HepG2 (cell line): ENCODE data around the gene YIPF3. TPM values are rescaled to one million over a fixed set of nuclear protein-coding genes. Genes with fewer than 3 reads are reported as not detected.
A peak's percentile ranks its signal among the peaks of the same experiment; 100 is the strongest.

ENCODE experiments used
- CREM ChIP-seq, 2 experiments: sonication (generic) in 1 of 2; formaldehyde crosslinking in 1 of 2; IDR thresholded peaks; 2 replicates each; pipeline versions ENCODE4 v1.4.0 to v1.6.1; 2016 to 2020; ENCODE audit warnings: antibody characterized with exemption in 1 of 2, mild to moderate bottlenecking in 1 of 2, missing genetic modification reagents in 1 of 2
- EED ChIP-seq: sonication (generic); formaldehyde crosslinking; IDR thresholded peaks from 2 replicates; pipeline ENCODE4 v1.5.0; 2020; ENCODE audit warnings: mild to moderate bottlenecking, missing genetic modification reagents
- IKZF1 ChIP-seq: fragments of 450-650 bp; IDR thresholded peaks from 2 replicates; pipeline ENCODE4 v1.7.1; 2016
- JARID2 ChIP-seq: sonication (generic); formaldehyde crosslinking; IDR thresholded peaks from 2 replicates; pipeline ENCODE4 v1.8.1; 2023; ENCODE audit warnings: missing genetic modification reagents, inconsistent platforms; ENCODE audit not compliant: insufficient replicate concordance
- KAT7 ChIP-seq: IDR thresholded peaks from 2 replicates; pipeline ENCODE4 v1.6.1; 2018; ENCODE audit warnings: borderline replicate concordance, missing compliant biosample characterization
- KDM6A ChIP-seq: IDR thresholded peaks from 2 replicates; pipeline ENCODE4 v1.6.1; 2016; ENCODE audit warnings: low read depth
- MAFF ChIP-seq: IDR thresholded peaks from 2 replicates; pipeline ENCODE4 v1.6.1; 2011; ENCODE audit warnings: low read depth, low read length, improper control_type of control experiment
- NCOR1 ChIP-seq: fragments of 200-600 bp; sonication (generic); IDR thresholded peaks from 2 replicates; pipeline ENCODE4 v1.7.0; 2017; ENCODE audit warnings: antibody characterized with exemption, low read length, borderline replicate concordance
- NR1H2 ChIP-seq: sonication (generic); formaldehyde crosslinking; IDR thresholded peaks from 2 replicates; pipeline ENCODE4 v1.8.1; 2022; ENCODE audit warnings: low read depth, missing genetic modification reagents, borderline replicate concordance
- RELA ChIP-seq: sonication (generic); formaldehyde crosslinking; IDR thresholded peaks from 2 replicates; pipeline ENCODE4 v1.4.0; 2020; ENCODE audit warnings: missing genetic modification reagents
- TCF12 ChIP-seq, 2 experiments: fragments of 450-650 bp in 1 of 2; sonication (generic) in 1 of 2; formaldehyde crosslinking in 1 of 2; IDR thresholded peaks; 2 replicates each; pipeline versions ENCODE4 v1.6.1 to v1.8.0; 2017 to 2022; ENCODE audit warnings: antibody characterized with exemption in 1 of 2, mild to moderate bottlenecking in 1 of 2, missing genetic modification reagents in 1 of 2, moderate library complexity in 1 of 2
- ZNF335 ChIP-seq: sonication (generic); formaldehyde crosslinking; IDR thresholded peaks from 2 replicates; pipeline ENCODE4 v1.4.0; 2020; ENCODE audit warnings: missing genetic modification reagents
- ZNF761 ChIP-seq: sonication (generic); formaldehyde crosslinking; conservative IDR thresholded peaks from 2 replicates; pipeline ENCODE4 v1.4.0; 2020; ENCODE audit warnings: mild to moderate bottlenecking, missing genetic modification reagents
- ZSCAN12 ChIP-seq: sonication (generic); formaldehyde crosslinking; IDR thresholded peaks from 2 replicates; pipeline ENCODE4 v1.9.0; 2021; ENCODE audit warnings: mild to moderate bottlenecking, missing genetic modification reagents
- polyA plus RNA-seq, 8 experiments: library from polyadenylated mRNA; depleted of rRNA in 3 of 8; stranded (reverse) in 7 of 8; unstranded in 1 of 8; fragments of >200 nt; fragmentation: Illumina TruSeq in 4 of 8; extraction: Trizol in 4 of 8; gene quantifications; 2 replicates each; pipeline versions ENCODE4 v1.2.1 to v1.2.3, GENCODE V29; 2011 to 2016; ENCODE audit warnings: low read depth in 4 of 8, missing spikeins in 1 of 8, mixed read lengths in 1 of 8; ENCODE audit not compliant: insufficient read depth in 1 of 8
- total RNA-seq, 5 experiments: library from RNA; depleted of rRNA; stranded (reverse); fragments of >200 nt; fragmentation: Illumina TruSeq; extraction: Trizol; gene quantifications; 2 replicates each; pipeline ENCODE4 v1.2.3, GENCODE V29; 2016; ENCODE audit warnings: low read depth in 1 of 5
- TF ChIP-seq, protein P1 (sequence below): sonication (generic); formaldehyde crosslinking; IDR thresholded peaks from 2 replicates; pipeline ENCODE4 v1.8.1; 2023; ENCODE audit warnings: mild to moderate bottlenecking, missing genetic modification reagents, borderline replicate concordance
- TF ChIP-seq, protein P2 (sequence below): sonication (generic); formaldehyde crosslinking; IDR thresholded peaks from 2 replicates; pipeline ENCODE4 v1.4.0; 2020; ENCODE audit warnings: missing genetic modification reagents
- TF ChIP-seq, protein P3 (sequence below): sonication (generic); formaldehyde crosslinking; IDR thresholded peaks from 2 replicates; pipeline ENCODE4 v1.4.0; 2020; ENCODE audit warnings: mild to moderate bottlenecking, missing genetic modification reagents
- TF ChIP-seq, protein P4 (sequence below): sonication (generic); formaldehyde crosslinking; IDR thresholded peaks from 2 replicates; pipeline ENCODE4 v1.4.0; 2020; ENCODE audit warnings: mild to moderate bottlenecking, missing genetic modification reagents
- TF ChIP-seq, protein P5 (sequence below): sonication (generic); formaldehyde crosslinking; IDR thresholded peaks from 2 replicates; pipeline ENCODE4 v1.8.0; 2022; ENCODE audit warnings: mild to moderate bottlenecking, missing genetic modification reagents, moderate library complexity
- TF ChIP-seq, protein P6 (sequence below): sonication (generic); formaldehyde crosslinking; IDR thresholded peaks from 2 replicates; pipeline ENCODE4 v1.5.0; 2020; ENCODE audit warnings: missing genetic modification reagents
- TF ChIP-seq, protein P7 (sequence below): sonication (generic); formaldehyde crosslinking; conservative IDR thresholded peaks from 2 replicates; pipeline ENCODE4 v1.4.0; 2020; ENCODE audit warnings: missing genetic modification reagents

YIPF3 gene
- total and polyA plus RNA-seq, 2 of the 13 experiments (the other 11 are each of a cell fraction or from before 2014, with no cell fraction given) = 107 to 206 TPM

DNA sequence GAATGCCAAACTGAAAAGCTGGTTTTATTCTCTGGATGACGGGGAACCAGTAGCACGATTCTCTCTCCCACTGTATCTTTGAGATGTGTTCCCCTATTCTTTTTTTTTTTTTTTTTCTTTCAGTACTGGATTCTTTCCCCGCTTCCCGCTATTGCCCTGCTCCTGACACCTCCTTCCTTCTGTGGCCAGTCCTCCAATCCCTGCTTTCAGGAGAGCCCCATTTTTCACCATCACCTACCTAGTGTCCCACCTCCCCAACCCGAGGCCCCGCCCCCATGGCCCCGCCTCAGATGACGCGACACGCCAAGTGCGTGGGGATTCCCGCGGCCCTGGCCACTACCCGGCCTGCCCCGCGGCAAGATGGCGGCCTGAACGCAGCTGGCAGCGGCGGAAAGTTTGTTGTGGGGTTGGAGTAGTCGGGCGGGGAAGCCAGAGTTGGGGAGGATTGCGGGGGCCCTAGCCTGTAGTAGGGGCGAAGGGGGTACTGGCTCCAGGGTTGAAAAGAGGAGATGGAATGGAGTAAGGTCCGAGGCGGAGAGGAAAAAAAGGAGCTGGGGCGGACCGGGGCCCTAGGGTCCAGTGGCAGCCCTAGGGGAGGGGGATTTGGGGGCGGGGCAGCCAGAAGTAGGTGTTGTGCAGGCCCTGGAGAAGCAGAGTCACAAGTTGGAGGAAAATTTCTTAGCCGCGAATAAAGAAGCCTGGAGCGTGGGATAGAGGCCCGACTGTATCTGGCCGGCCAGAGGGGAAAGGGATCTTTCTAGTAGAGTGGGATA is 39.3 kb downstream of the YIPF3 start, which contains the start of gene TJAP1 (continued):
- TF ChIP-seq, protein P1, sequence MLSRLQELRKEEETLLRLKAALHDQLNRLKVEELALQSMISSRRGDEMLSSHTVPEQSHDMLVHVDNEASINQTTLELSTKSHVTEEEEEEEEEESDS = no peak
- TF ChIP-seq, protein P2, sequence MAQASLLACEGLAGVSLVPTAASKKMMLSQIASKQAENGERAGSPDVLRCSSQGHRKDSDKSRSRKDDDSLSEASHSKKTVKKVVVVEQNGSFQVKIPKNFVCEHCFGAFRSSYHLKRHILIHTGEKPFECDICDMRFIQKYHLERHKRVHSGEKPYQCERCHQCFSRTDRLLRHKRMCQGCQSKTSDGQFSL (CRISPR knock-in tag) = peak; percentile 18; the same call in 1 of the 2 replicates
- TF ChIP-seq MAFF = no peak
- no peak for TF ChIP-seq TCF12 (IDR thresholded peaks at IDR 0.05)
- no peak; the same call in 1 of the 2 replicates for TF ChIP-seq TCF12 (CRISPR knock-in tag; IDR thresholded peaks at IDR 0.05)
- no peak for TF ChIP-seq KDM6A
- TF ChIP-seq NR1H2 (CRISPR knock-in tag) = 0 out of 2 replicates have a peak, but pooled peaks have one; percentile 30
- no peak for TF ChIP-seq ZSCAN12 (CRISPR knock-in tag)
- TF ChIP-seq, protein P3, sequence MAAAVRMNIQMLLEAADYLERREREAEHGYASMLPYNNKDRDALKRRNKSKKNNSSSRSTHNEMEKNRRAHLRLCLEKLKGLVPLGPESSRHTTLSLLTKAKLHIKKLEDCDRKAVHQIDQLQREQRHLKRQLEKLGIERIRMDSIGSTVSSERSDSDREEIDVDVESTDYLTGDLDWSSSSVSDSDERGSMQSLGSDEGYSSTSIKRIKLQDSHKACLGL (CRISPR knock-in tag) = 0 out of 2 replicates have a peak, but pooled peaks have one; percentile 20
- TF ChIP-seq KAT7 = peak; percentile 88; the same call in 1 of the 2 replicates
- TF ChIP-seq ZNF335 (CRISPR knock-in tag) = no peak
- TF ChIP-seq, protein P4, sequence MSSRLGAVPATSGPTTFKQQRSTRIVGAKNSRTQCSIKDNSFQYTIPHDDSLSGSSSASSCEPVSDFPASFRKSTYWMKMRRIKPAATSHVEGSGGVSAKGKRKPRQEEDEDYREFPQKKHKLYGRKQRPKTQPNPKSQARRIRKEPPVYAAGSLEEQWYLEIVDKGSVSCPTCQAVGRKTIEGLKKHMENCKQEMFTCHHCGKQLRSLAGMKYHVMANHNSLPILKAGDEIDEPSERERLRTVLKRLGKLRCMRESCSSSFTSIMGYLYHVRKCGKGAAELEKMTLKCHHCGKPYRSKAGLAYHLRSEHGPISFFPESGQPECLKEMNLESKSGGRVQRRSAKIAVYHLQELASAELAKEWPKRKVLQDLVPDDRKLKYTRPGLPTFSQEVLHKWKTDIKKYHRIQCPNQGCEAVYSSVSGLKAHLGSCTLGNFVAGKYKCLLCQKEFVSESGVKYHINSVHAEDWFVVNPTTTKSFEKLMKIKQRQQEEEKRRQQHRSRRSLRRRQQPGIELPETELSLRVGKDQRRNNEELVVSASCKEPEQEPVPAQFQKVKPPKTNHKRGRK = 0 out of 2 replicates have a peak, but pooled peaks have one; percentile 41
- TF ChIP-seq NCOR1 = no peak
- TF ChIP-seq, protein P5, sequence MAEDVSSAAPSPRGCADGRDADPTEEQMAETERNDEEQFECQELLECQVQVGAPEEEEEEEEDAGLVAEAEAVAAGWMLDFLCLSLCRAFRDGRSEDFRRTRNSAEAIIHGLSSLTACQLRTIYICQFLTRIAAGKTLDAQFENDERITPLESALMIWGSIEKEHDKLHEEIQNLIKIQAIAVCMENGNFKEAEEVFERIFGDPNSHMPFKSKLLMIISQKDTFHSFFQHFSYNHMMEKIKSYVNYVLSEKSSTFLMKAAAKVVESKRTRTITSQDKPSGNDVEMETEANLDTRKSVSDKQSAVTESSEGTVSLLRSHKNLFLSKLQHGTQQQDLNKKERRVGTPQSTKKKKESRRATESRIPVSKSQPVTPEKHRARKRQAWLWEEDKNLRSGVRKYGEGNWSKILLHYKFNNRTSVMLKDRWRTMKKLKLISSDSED (CRISPR knock-in tag) = no peak
- no peak for TF ChIP-seq IKZF1
- TF ChIP-seq RELA (CRISPR knock-in tag) = no peak
- TF ChIP-seq, protein P6, sequence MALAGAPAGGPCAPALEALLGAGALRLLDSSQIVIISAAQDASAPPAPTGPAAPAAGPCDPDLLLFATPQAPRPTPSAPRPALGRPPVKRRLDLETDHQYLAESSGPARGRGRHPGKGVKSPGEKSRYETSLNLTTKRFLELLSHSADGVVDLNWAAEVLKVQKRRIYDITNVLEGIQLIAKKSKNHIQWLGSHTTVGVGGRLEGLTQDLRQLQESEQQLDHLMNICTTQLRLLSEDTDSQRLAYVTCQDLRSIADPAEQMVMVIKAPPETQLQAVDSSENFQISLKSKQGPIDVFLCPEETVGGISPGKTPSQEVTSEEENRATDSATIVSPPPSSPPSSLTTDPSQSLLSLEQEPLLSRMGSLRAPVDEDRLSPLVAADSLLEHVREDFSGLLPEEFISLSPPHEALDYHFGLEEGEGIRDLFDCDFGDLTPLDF (CRISPR knock-in tag) = no peak; the same call in 1 of the 2 replicates
- no peak for TF ChIP-seq JARID2 (CRISPR knock-in tag)
- peak; percentile 75 for TF ChIP-seq CREM (IDR thresholded peaks at IDR 0.05)
- TF ChIP-seq CREM (CRISPR knock-in tag; IDR thresholded peaks at IDR 0.05) = peak; percentile 35; the same call in 1 of the 2 replicates
- TF ChIP-seq EED = no peak
- 0 out of 2 replicates have a peak, but pooled peaks have one; percentile 64 for TF ChIP-seq ZNF761
- TF ChIP-seq, protein P7, sequence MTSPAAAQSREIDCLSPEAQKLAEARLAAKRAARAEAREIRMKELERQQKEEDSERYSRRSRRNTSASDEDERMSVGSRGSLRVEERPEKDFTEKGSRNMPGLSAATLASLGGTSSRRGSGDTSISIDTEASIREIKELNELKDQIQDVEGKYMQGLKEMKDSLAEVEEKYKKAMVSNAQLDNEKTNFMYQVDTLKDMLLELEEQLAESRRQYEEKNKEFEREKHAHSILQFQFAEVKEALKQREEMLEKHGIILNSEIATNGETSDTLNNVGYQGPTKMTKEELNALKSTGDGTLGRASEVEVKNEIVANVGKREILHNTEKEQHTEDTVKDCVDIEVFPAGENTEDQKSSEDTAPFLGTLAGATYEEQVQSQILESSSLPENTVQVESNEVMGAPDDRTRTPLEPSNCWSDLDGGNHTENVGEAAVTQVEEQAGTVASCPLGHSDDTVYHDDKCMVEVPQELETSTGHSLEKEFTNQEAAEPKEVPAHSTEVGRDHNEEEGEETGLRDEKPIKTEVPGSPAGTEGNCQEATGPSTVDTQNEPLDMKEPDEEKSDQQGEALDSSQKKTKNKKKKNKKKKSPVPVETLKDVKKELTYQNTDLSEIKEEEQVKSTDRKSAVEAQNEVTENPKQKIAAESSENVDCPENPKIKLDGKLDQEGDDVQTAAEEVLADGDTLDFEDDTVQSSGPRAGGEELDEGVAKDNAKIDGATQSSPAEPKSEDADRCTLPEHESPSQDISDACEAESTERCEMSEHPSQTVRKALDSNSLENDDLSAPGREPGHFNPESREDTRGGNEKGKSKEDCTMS = no peak
